Body of pancreas (tissue), 4 donors: ENCODE measurements around the gene POLR1A. TPM values are rescaled to one million over a fixed set of nuclear protein-coding genes. Genes with fewer than 3 reads are reported as not detected.

Source experiments
- ATAC-seq: fragments of 150-250 bp; one replicate; pipeline ENCODE4 v1.9.1; 2016
- DNase-seq, 4 donors: peaks; one replicate each; pipeline ENCODE4 v3.0.0-alpha.2; 2019
- H3K27ac ChIP-seq, 4 donors: fragments of 200-600 bp; sonication (generic); 1 replicate in 3 of 4; 2 replicates in 1 of 4; pipeline versions ENCODE4 v1.5.1 to v1.6.1; 2016 to 2019; ENCODE audit warnings: mild to moderate bottlenecking in 1 of 4, mixed read lengths in 1 of 4, moderate library complexity in 1 of 4
- H3K27me3 ChIP-seq, 2 donors: fragments of 200-600 bp; sonication (generic); one replicate each; pipeline ENCODE4 v1.6.0; 2016; ENCODE audit warnings: mild to moderate bottlenecking in 1 of 2
- H3K36me3 ChIP-seq, 2 donors: fragments of 200-600 bp; sonication (generic); replicated peaks in 1 of 2; 2 replicates each; pipeline ENCODE4 v1.5.1; 2016; ENCODE audit warnings: low read depth in 2 of 2; ENCODE audit not compliant: insufficient read depth in 1 of 2
- H3K4me1 ChIP-seq: fragments of 200-600 bp; sonication (generic); one replicate; pipeline ENCODE4 v1.6.0; 2016
- H3K4me3 ChIP-seq, 2 donors: fragments of 200-600 bp; sonication (generic); 1 replicate in 1 of 2; 2 replicates in 1 of 2; pipeline ENCODE4 v1.5.1; 2016 to 2019
- H3K9me3 ChIP-seq, 3 donors: fragments of 200-600 bp; sonication (generic); 1 replicate in 2 of 3; 2 replicates in 1 of 3; pipeline ENCODE4 v1.5.1; 2016
- CTCF ChIP-seq, 7 experiments: fragments of 450-650 bp in 4 of 7; fragments of 200-600 bp in 3 of 7; sonication (generic) in 3 of 7; IDR thresholded peaks; one replicate each; pipeline ENCODE4 v1.5.1; 2016 to 2019; ENCODE audit warnings: antibody characterized with exemption in 7 of 7
- POLR2A ChIP-seq, 3 donors: fragments of 450-650 bp; IDR thresholded peaks; one replicate each; pipeline ENCODE4 v1.6.1; 2016; ENCODE audit warnings: antibody characterized with exemption in 3 of 3, mild to moderate bottlenecking in 2 of 3
- WGBS, 2 donors: methylation state at CpG; one replicate each; pipeline ENCODE4 v1.1.5; 2017; 5-methylcytosine and 5-hydroxymethylcytosine counted together
- intact Hi-C: fragments of 100-400 bp; cut with DNase I; formaldehyde crosslinking; loops from one replicate; pipeline ENCODE4 v1.15.1; 2023
- total RNA-seq, 2 donors: library from RNA; depleted of rRNA; stranded (reverse); fragments of >200 nt; gene quantifications; one replicate each; pipeline ENCODE4 v1.1.0, GENCODE V29; 2016

Gene POLR1A
- total RNA-seq, 2 donors from 2014 or later = 18.7 to 36.6 TPM

- peaks cover 0 to 14% of the 10 kb centered on the region in 2 donors for H3K36me3 ChIP-seq
- H3K4me3 ChIP-seq = peak overlapping the region in 1 of 2 donors; percentile 69
- peak overlapping the region in 1 of 4 donors; percentile 89 for H3K27ac ChIP-seq
- peaks cover 39% of the 10 kb centered on the region for H3K4me1 ChIP-seq
- TF ChIP-seq CTCF (IDR thresholded peaks at IDR 0.05) (no peak), POLR2A (IDR thresholded peaks at IDR 0.05) (no peak)
- no peak for ATAC-seq
- intact Hi-C loops = no loop called here
- WGBS, 2 donors = 9 to 10% methylated on average over 5 of the region's 5 CpGs
- no peak for DNase-seq
- H3K9me3 ChIP-seq = no peaks in the 10 kb centered on the region
- H3K27me3 ChIP-seq = no peaks in the 10 kb centered on the region
These were observed 1.3 kb upstream of the POLR1A start for GRCh38 chr2:86107031-86107430.

GRCh38 chr2:86105969-86106945 lies 571 bp upstream of the POLR1A start, which contains the start of gene PTCD3:
Gene PTCD3 (plus strand): TSS chr2:86106235. CDS start chr2:86106248, 13 bp downstream.
- Histone ChIP-seq H3K27me3 (no peaks in the 10 kb centered on the region), H3K4me1 (peaks cover 39% of the 10 kb centered on the region), H3K4me3 (peak within 1 kb of the TSS; percentile 69 to 87), H3K36me3 (peaks cover 0 to 10% of the 10 kb centered on the region in 2 donors), H3K27ac (peak within 1 kb of the TSS; percentile 70 to 89 (median 78)), H3K9me3 (no peaks in the 10 kb centered on the region)
- ATAC-seq (peak; percentile 96), DNase-seq (peak; percentile 93 to 96 (median 96))
- TF ChIP-seq POLR2A (IDR thresholded peaks at IDR 0.05) (peak; percentile 32 to 87 (median 79)), CTCF (IDR thresholded peaks at IDR 0.05) (peak in 1 of 7 experiments; percentile 7)
- WGBS, 2 donors = 0 to 1% methylated on average over 33 to 44 of the region's 44 CpGs
- intact Hi-C loops = no loop called here

- H3K36me3 ChIP-seq = peaks cover 0 to 11% of the 10 kb centered on the region in 2 donors
- no peak for ATAC-seq
- intact Hi-C loops = no loop called here
These were observed 3.5 kb downstream of the POLR1A start for GRCh38 chr2:86102157-86102556.

GRCh38 chr2:86097913-86098312 lies 7.8 kb downstream of the POLR1A start:
- Histone ChIP-seq H3K36me3 (peaks cover 0 to 17% of the 10 kb centered on the region in 2 donors), H3K9me3 (no peaks in the 10 kb centered on the region), H3K4me1 (peaks cover 2% of the 10 kb centered on the region), H3K27me3 (no peaks in the 10 kb centered on the region), H3K4me3 (no peak overlapping the region), H3K27ac (no peak overlapping the region)
- ATAC-seq (no peak), DNase-seq (no peak)
- intact Hi-C loops = no loop called here
- TF ChIP-seq POLR2A (IDR thresholded peaks at IDR 0.05) (no peak), CTCF (IDR thresholded peaks at IDR 0.05) (no peak)
- WGBS, 2 donors = 78 to 87% methylated on average over 1 of the region's 1 CpG

More at GRCh38 chr2:86102157-86102556, 3.5 kb downstream of the POLR1A start:
- DNase-seq = no peak
- TF ChIP-seq POLR2A (IDR thresholded peaks at IDR 0.05) = no peak
- TF ChIP-seq CTCF (IDR thresholded peaks at IDR 0.05) = no peak
- Histone ChIP-seq H3K27ac (no peak overlapping the region), H3K4me1 (peaks cover 30% of the 10 kb centered on the region), H3K4me3 (no peak overlapping the region), H3K27me3 (no peaks in the 10 kb centered on the region), H3K9me3 (no peaks in the 10 kb centered on the region)
